A549 (cell line): ENCODE data around the gene OTOP3. TPM values are rescaled to one million over a fixed set of nuclear protein-coding genes. Genes with fewer than 3 reads are reported as not detected.

ENCODE experiments used
- ATAC-seq, 2 experiments: fragments of 200-7000 bp in 1 of 2; fragments of >200 bp in 1 of 2; cut with Nextera tagmentation in 1 of 2; cut with Tn5 transposase in 1 of 2; 3 replicates each; pipeline versions ENCODE4 v1.8.0 to v1.9.1; 2018 to 2020; ENCODE audit warnings: mild to moderate bottlenecking in 1 of 2, moderate library complexity in 1 of 2
- CTCF ChIA-PET: fragments of 300-600 bp; sonication (Branson Sonifier 250); formaldehyde crosslinking; extraction: SDS; loops from one replicate; lab custom pipeline; 2021; ENCODE audit warnings: antibody characterized with exemption, inconsistent platforms; lab: Yijun Ruan, JAX
- POLR2A ChIA-PET: fragments of 350-600 bp; formaldehyde crosslinking; extraction: SDS; loops from one replicate; lab custom pipeline; 2021; ENCODE audit warnings: antibody characterized with exemption, inconsistent platforms; lab: Yijun Ruan, JAX
- DNase-seq, 2 experiments: peaks; one replicate each; pipeline versions ENCODE4 v3.0.0 to v3.0.0-alpha.2; 2011 to 2016; ENCODE audit warnings: low read depth in 1 of 2, low spot score in 1 of 2
- FAIRE-seq: peaks from 2 replicates; lab custom pipeline; 2011; peaks lifted over from hg19 to GRCh38; lab: Jason Lieb, UNC
- H3K27ac ChIP-seq, 2 experiments: fragments of >200 bp; sonication (Bioruptor Twin); formaldehyde crosslinking; 3 replicates each; pipeline ENCODE4 v1.5.1; 2016 to 2017
- H3K4me1 ChIP-seq: fragments of >200 bp; sonication (Bioruptor Twin); formaldehyde crosslinking; 3 replicates; pipeline ENCODE4 v1.6.1; 2016
- H3K4me2 ChIP-seq: fragments of >200 bp; sonication (Bioruptor Twin); formaldehyde crosslinking; 3 replicates; pipeline ENCODE4 v1.6.1; 2016
- H3K4me3 ChIP-seq: fragments of >200 bp; sonication (Bioruptor Twin); formaldehyde crosslinking; 3 replicates; pipeline ENCODE4 v1.5.1; 2016
- H3K9me3 ChIP-seq: fragments of >200 bp; sonication (Bioruptor Twin); formaldehyde crosslinking; 3 replicates; pipeline ENCODE4 v1.6.1; 2016
- BHLHE40 ChIP-seq: IDR thresholded peaks from 2 replicates; pipeline ENCODE4 v1.6.1; 2012; ENCODE audit warnings: low read depth, low read length, inconsistent platforms
- CBX8 ChIP-seq: fragments of 200-600 bp; sonication (generic); IDR thresholded peaks from 2 replicates; pipeline ENCODE4 v1.6.1; 2016
- EHF ChIP-seq: fragments of 250-450 bp; sonication (Bioruptor Pico); IDR thresholded peaks from 2 replicates; pipeline ENCODE4 v1.5.0; 2020; ENCODE audit warnings: mild to moderate bottlenecking
- EHMT2 ChIP-seq: fragments of 200-600 bp; sonication (generic); IDR thresholded peaks from 2 replicates; pipeline ENCODE4 v1.6.1; 2016; ENCODE audit warnings: antibody characterized with exemption, low read depth, mild to moderate bottlenecking, moderate library complexity
- ESRRA ChIP-seq: fragments of 150-350 bp; IDR thresholded peaks from 2 replicates; pipeline ENCODE4 v1.6.1; 2014; ENCODE audit warnings: mild to moderate bottlenecking, low read length, borderline replicate concordance
- FOSB ChIP-seq: fragments of 250-450 bp; sonication (Bioruptor Pico); IDR thresholded peaks from 2 replicates; pipeline ENCODE4 v1.5.0; 2020; ENCODE audit warnings: mild to moderate bottlenecking, moderate library complexity
- FOSL2 ChIP-seq, 2 experiments: fragments of 450-650 bp in 1 of 2; fragments of >200 bp in 1 of 2; sonication (Bioruptor Twin) in 1 of 2; formaldehyde crosslinking; IDR thresholded peaks; 2 replicates each; pipeline versions ENCODE4 v1.5.0 to v1.6.1; 2016 to 2020; ENCODE audit warnings: mild to moderate bottlenecking in 1 of 2, moderate library complexity in 1 of 2
- GATA3 ChIP-seq: IDR thresholded peaks from 2 replicates; pipeline ENCODE4 v1.6.1; 2012; ENCODE audit warnings: borderline replicate concordance
- HDAC2 ChIP-seq: fragments of 200-600 bp; sonication (generic); IDR thresholded peaks from 2 replicates; pipeline ENCODE4 v1.6.1; 2016
- HEYL ChIP-seq: fragments of 250-450 bp; sonication (Bioruptor Pico); IDR thresholded peaks from 2 replicates; pipeline ENCODE4 v1.8.0; 2021; ENCODE audit warnings: mild to moderate bottlenecking, moderate library complexity
- HOXA7 ChIP-seq: fragments of 250-450 bp; sonication (Bioruptor Pico); IDR thresholded peaks from 2 replicates; pipeline ENCODE4 v1.5.0; 2020; ENCODE audit warnings: mild to moderate bottlenecking, moderate library complexity
- HOXB13 ChIP-seq: fragments of 250-450 bp; sonication (Bioruptor Pico); IDR thresholded peaks from 2 replicates; pipeline ENCODE4 v1.5.0; 2020; ENCODE audit warnings: low read depth, mild to moderate bottlenecking, moderate library complexity
- HOXB5 ChIP-seq: fragments of 250-450 bp; sonication (Bioruptor Pico); IDR thresholded peaks from 2 replicates; pipeline ENCODE4 v1.5.0; 2020; ENCODE audit warnings: mild to moderate bottlenecking, moderate library complexity
- JUNB ChIP-seq: fragments of >200 bp; sonication (Bioruptor Twin); formaldehyde crosslinking; IDR thresholded peaks from 2 replicates; pipeline ENCODE4 v1.6.1; 2016
- POLR2A ChIP-seq: IDR thresholded peaks from 2 replicates; pipeline ENCODE4 v1.6.1; 2012; ENCODE audit warnings: mild to moderate bottlenecking, low read length
- RARB ChIP-seq: fragments of 250-450 bp; sonication (Bioruptor Pico); IDR thresholded peaks from 2 replicates; pipeline ENCODE4 v1.8.0; 2021; ENCODE audit warnings: mild to moderate bottlenecking, moderate library complexity
- SREBF2 ChIP-seq: fragments of 450-650 bp; IDR thresholded peaks from 2 replicates; pipeline ENCODE4 v1.6.1; 2014; ENCODE audit warnings: mild to moderate bottlenecking, moderate library complexity
- TP53 ChIP-seq: fragments of 250-450 bp; sonication (Bioruptor Pico); IDR thresholded peaks from 2 replicates; pipeline ENCODE4 v1.5.0; 2021; ENCODE audit warnings: mild to moderate bottlenecking, moderate library complexity
- ZC3H11A ChIP-seq: fragments of 450-650 bp; IDR thresholded peaks from 2 replicates; pipeline ENCODE4 v1.6.1; 2014; ENCODE audit warnings: antibody characterized with exemption, mild to moderate bottlenecking
- ZFP36 ChIP-seq: fragments of 450-650 bp; IDR thresholded peaks from 2 replicates; pipeline ENCODE4 v1.6.1; 2014; ENCODE audit warnings: borderline replicate concordance; ENCODE audit not compliant: partially characterized antibody
- WGBS: methylation state at CpG from one replicate; pipeline ENCODE4 v1.1.6; 2017; ENCODE audit errors: missing lambda C conversion rate; 5-methylcytosine and 5-hydroxymethylcytosine counted together
- polyA plus RNA-seq, 4 experiments: library from polyadenylated mRNA; depleted of rRNA in 3 of 4; stranded (reverse); fragments of >200 nt; fragmentation: RNase III in 1 of 4; extraction: RNeasy Plus Mini Kit Qiagen cat#74134 plus additional on column Dnase treatment in 1 of 4; gene quantifications; 2 replicates in 3 of 4; 3 replicates in 1 of 4; pipeline ENCODE4 v1.2.3, GENCODE V29; 2011 to 2017
- TF ChIP-seq, protein P1 (sequence below): fragments of 250-450 bp; sonication (Bioruptor Pico); IDR thresholded peaks from 2 replicates; pipeline ENCODE4 v1.5.0; 2021; ENCODE audit warnings: mild to moderate bottlenecking, moderate library complexity, borderline replicate concordance
- TF ChIP-seq, protein P2 (sequence below): fragments of 200-600 bp; sonication (generic); IDR thresholded peaks from 2 replicates; pipeline ENCODE4 v1.6.1; 2016; ENCODE audit warnings: antibody characterized with exemption, mild to moderate bottlenecking, moderate library complexity
- TF ChIP-seq, protein P3 (sequence below): fragments of >200 bp; sonication (Bioruptor Twin); formaldehyde crosslinking; IDR thresholded peaks from 3 replicates; pipeline ENCODE4 v1.6.1; 2016
- TF ChIP-seq, protein P4 (sequence below): fragments of >200 bp; sonication (Bioruptor Twin); formaldehyde crosslinking; IDR thresholded peaks from 3 replicates; pipeline ENCODE4 v1.5.1; 2016
- TF ChIP-seq, protein P5 (sequence below): fragments of 450-650 bp; IDR thresholded peaks from 2 replicates; pipeline ENCODE4 v1.6.1; 2014; ENCODE audit warnings: antibody characterized with exemption

Gene OTOP3
- polyA plus RNA-seq, 2 of the 4 experiments (the other 2 are of a cell fraction): not detected

DNA sequence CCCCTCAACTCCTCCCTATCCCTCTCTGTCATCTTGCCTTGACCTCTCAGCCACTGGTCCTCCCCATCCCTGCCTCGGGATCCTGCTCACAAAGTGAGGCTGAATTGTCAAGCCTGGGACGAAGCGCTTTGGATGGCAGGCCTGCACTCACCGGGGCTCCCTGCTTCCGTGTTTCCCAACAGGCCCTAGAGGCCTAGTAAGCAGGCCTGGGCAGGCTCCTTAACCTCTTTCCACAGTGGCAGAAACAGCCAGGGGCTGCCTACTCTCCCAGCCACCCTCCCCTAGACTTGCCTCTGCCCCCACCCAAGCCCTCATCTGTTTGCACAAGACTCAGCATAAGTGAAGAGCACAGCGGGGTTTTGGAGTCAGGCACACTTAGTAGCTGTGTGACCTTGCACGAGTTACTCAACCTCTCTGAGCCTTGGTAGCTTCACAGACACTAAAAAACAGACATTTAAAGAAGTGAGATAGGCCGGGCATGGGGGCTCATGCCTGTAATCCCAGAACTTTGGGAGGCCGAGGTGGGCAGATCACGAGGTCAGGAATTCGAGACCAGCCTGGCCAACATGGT is 37.2 kb upstream of the OTOP3 start:
- H3K9me3 ChIP-seq: no peaks in the 10 kb centered on the region
- TF ChIP-seq, protein P1, sequence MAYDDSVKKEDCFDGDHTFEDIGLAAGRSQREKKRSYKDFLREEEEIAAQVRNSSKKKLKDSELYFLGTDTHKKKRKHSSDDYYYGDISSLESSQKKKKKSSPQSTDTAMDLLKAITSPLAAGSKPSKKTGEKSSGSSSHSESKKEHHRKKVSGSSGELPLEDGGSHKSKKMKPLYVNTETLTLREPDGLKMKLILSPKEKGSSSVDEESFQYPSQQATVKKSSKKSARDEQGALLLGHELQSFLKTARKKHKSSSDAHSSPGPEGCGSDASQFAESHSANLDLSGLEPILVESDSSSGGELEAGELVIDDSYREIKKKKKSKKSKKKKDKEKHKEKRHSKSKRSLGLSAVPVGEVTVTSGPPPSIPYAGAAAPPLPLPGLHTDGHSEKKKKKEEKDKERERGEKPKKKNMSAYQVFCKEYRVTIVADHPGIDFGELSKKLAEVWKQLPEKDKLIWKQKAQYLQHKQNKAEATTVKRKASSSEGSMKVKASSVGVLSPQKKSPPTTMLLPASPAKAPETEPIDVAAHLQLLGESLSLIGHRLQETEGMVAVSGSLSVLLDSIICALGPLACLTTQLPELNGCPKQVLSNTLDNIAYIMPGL (CRISPR knock-in tag): no peak
- TF ChIP-seq ZFP36: peak; percentile 55
- no peak overlapping the region for H3K27ac ChIP-seq
- no peak for FAIRE-seq
- no peak for ATAC-seq
- DNase-seq: no peak
- ChIA-PET POLR2A (interaction anchor here (0.9 to 2.3 kb wide), 3 partner anchors 26 to 114 kb away, joined by 3 to 10 read pairs (median 3); partner anchors contain the start of genes FDXR and MRPL58), CTCF (interaction anchor here (0.9 to 3.4 kb wide), 10 partner anchors 8 to 211 kb away, joined by 3 to 18 read pairs (median 4); partner anchors contain the start of gene ARMC7)
- H3K4me2 ChIP-seq: no peak overlapping the region
- H3K4me3 ChIP-seq: no peak overlapping the region
- H3K4me1 ChIP-seq: peaks cover under 1% of the 10 kb centered on the region; the same call in 1 of the 3 replicates
- WGBS: 70% methylated on average over 11 of the region's 11 CpGs

DNA sequence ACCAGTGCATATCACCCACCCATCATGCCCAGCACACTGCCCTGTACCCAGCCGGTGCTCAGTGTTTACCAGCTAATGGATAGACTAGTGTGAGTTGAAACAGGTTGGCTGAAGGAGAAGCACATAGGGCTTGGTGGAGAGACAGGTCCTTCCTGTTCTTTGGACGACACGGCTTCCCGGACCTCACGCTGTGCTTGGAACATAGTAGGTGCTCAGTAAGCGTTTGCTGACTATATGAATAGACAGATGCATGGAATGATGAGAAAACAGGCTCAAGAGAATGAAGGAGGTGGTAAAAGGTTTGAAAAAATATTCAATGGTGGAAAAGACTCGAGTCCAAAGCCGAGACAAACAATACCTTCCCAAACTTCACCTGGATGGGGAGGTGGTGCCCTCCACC is 35.5 kb upstream of the OTOP3 start:
- no peak for ATAC-seq
- no peak overlapping the region for H3K4me3 ChIP-seq
- FAIRE-seq: no peak

DNA sequence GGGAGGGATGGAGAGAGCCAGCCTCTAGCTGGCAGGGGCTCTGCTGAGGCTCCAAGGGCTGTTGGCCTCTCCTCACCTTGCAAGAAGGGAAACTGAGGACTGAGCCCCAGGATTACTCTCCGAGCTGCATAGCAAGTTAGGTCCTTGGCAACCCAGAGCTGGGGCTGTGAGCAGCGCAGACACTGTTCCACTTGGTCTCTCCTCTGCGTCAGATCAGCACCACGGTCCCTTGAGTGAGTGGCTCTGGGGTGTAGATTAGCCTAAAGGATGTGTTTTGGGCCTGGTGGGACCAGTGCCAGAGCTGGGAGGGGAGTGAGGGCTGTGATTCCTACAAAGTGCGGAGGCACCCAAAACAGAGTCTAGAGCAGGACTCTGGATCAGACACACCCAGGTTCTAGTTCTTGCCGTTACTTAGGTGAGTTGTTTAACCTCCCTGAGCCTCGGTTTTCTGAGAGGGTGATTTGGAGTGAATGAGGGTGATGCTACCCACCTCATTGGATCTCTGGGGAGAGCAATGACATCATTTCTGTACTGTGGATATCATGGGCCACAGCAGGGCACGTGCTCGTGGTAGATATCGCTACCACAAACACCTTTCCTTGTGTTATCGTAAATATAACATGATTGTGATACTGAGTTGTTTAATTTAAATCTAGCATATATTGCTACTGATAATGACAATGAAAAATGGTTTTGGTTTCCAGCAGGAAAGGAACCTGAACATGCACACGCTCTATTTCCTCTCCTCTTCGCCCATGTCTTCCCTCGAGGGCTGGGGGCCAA is 34.2 kb upstream of the OTOP3 start:
- DNase-seq (no peak), ATAC-seq (0 out of 6 replicates have a peak, but pooled peaks of 1 of the 2 experiments have one; percentile 16), FAIRE-seq (peak; percentile 78)
- Histone ChIP-seq H3K9me3 (no peaks in the 10 kb centered on the region), H3K4me2 (no peak overlapping the region), H3K4me1 (no peaks in the 10 kb centered on the region), H3K27ac (no peak overlapping the region), H3K4me3 (no peak overlapping the region)
- CTCF ChIA-PET: interaction anchor here (0.9 to 3.4 kb wide), 6 partner anchors 18 to 61 kb away, joined by 3 to 18 read pairs (median 4); partner anchors contain the start of genes OTOP2 and USH1G
- 69% methylated on average over 14 of the region's 14 CpGs for WGBS
- POLR2A ChIA-PET: no interaction called here
- TF ChIP-seq, protein P2, sequence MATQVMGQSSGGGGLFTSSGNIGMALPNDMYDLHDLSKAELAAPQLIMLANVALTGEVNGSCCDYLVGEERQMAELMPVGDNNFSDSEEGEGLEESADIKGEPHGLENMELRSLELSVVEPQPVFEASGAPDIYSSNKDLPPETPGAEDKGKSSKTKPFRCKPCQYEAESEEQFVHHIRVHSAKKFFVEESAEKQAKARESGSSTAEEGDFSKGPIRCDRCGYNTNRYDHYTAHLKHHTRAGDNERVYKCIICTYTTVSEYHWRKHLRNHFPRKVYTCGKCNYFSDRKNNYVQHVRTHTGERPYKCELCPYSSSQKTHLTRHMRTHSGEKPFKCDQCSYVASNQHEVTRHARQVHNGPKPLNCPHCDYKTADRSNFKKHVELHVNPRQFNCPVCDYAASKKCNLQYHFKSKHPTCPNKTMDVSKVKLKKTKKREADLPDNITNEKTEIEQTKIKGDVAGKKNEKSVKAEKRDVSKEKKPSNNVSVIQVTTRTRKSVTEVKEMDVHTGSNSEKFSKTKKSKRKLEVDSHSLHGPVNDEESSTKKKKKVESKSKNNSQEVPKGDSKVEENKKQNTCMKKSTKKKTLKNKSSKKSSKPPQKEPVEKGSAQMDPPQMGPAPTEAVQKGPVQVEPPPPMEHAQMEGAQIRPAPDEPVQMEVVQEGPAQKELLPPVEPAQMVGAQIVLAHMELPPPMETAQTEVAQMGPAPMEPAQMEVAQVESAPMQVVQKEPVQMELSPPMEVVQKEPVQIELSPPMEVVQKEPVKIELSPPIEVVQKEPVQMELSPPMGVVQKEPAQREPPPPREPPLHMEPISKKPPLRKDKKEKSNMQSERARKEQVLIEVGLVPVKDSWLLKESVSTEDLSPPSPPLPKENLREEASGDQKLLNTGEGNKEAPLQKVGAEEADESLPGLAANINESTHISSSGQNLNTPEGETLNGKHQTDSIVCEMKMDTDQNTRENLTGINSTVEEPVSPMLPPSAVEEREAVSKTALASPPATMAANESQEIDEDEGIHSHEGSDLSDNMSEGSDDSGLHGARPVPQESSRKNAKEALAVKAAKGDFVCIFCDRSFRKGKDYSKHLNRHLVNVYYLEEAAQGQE: no peak
- TF ChIP-seq BHLHE40 (no peak), HOXB13 (CRISPR knock-in tag) (no peak), ZC3H11A (no peak), HOXB5 (CRISPR knock-in tag) (no peak), HOXA7 (CRISPR knock-in tag) (no peak)
- TF ChIP-seq, protein P3, sequence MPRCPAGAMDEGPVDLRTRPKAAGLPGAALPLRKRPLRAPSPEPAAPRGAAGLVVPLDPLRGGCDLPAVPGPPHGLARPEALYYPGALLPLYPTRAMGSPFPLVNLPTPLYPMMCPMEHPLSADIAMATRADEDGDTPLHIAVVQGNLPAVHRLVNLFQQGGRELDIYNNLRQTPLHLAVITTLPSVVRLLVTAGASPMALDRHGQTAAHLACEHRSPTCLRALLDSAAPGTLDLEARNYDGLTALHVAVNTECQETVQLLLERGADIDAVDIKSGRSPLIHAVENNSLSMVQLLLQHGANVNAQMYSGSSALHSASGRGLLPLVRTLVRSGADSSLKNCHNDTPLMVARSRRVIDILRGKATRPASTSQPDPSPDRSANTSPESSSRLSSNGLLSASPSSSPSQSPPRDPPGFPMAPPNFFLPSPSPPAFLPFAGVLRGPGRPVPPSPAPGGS: no peak

More for the DNA sequence above, 35.5 kb upstream of the OTOP3 start:
- DNase-seq: no peak
- no peak overlapping the region for H3K27ac ChIP-seq
- no peak overlapping the region for H3K4me2 ChIP-seq
- TF ChIP-seq HEYL: no peak
- TF ChIP-seq POLR2A: no peak
- TF ChIP-seq, protein P4, sequence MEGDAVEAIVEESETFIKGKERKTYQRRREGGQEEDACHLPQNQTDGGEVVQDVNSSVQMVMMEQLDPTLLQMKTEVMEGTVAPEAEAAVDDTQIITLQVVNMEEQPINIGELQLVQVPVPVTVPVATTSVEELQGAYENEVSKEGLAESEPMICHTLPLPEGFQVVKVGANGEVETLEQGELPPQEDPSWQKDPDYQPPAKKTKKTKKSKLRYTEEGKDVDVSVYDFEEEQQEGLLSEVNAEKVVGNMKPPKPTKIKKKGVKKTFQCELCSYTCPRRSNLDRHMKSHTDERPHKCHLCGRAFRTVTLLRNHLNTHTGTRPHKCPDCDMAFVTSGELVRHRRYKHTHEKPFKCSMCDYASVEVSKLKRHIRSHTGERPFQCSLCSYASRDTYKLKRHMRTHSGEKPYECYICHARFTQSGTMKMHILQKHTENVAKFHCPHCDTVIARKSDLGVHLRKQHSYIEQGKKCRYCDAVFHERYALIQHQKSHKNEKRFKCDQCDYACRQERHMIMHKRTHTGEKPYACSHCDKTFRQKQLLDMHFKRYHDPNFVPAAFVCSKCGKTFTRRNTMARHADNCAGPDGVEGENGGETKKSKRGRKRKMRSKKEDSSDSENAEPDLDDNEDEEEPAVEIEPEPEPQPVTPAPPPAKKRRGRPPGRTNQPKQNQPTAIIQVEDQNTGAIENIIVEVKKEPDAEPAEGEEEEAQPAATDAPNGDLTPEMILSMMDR: no peak
- no peak for TF ChIP-seq JUNB
- TF ChIP-seq RARB (CRISPR knock-in tag): no peak
- no peak for TF ChIP-seq TP53 (CRISPR knock-in tag)
- no peak for TF ChIP-seq CBX8
- no peak for TF ChIP-seq HDAC2
- no peak for TF ChIP-seq FOSL2 (IDR thresholded peaks at IDR 0.05)
- no peak for TF ChIP-seq FOSL2 (CRISPR knock-in tag; IDR thresholded peaks at IDR 0.05)
- TF ChIP-seq BHLHE40: no peak
- TF ChIP-seq, protein P5, sequence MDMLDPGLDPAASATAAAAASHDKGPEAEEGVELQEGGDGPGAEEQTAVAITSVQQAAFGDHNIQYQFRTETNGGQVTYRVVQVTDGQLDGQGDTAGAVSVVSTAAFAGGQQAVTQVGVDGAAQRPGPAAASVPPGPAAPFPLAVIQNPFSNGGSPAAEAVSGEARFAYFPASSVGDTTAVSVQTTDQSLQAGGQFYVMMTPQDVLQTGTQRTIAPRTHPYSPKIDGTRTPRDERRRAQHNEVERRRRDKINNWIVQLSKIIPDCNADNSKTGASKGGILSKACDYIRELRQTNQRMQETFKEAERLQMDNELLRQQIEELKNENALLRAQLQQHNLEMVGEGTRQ: no peak
- no peak for TF ChIP-seq ESRRA
- TF ChIP-seq ZFP36: no peak
- TF ChIP-seq EHF: no peak
- TF ChIP-seq FOSB (CRISPR knock-in tag): no peak
- TF ChIP-seq EHMT2: no peak
- TF ChIP-seq GATA3: no peak
- no peak for TF ChIP-seq SREBF2
- POLR2A ChIA-PET: interaction anchor here (2.3 kb wide), 1 partner anchor 28 kb away, joined by 10 read pairs; the partner anchor contains the start of gene FDXR
- no peaks in the 10 kb centered on the region for H3K9me3 ChIP-seq
- WGBS: 64% methylated on average over 8 of the region's 8 CpGs
- no peaks in the 10 kb centered on the region for H3K4me1 ChIP-seq
- CTCF ChIA-PET: interaction anchor here (1.2 to 3.4 kb wide), 5 partner anchors 10 to 62 kb away, joined by 3 to 18 read pairs (median 3); no protein-coding TSS in a partner anchor
